Smooth muscle cell (in vitro differentiated cells): ENCODE results near the gene RAB10. TPM values are rescaled to one million over a fixed set of nuclear protein-coding genes. Genes with fewer than 3 reads are reported as not detected.

Experiments
- DNase-seq: peaks from one replicate; lab custom pipeline; 2025; ENCODE audit not compliant: unreplicated experiment; lab: John Stamatoyannopoulos, UW
- H2AFZ ChIP-seq: fragments of 200-600 bp; sonication (generic); 2 replicates; pipeline ENCODE4 v1.6.0; 2016; ENCODE audit warnings: antibody characterized with exemption, low read depth, mild to moderate bottlenecking
- H3F3A ChIP-seq: fragments of 200-600 bp; sonication (generic); 2 replicates; pipeline ENCODE4 v1.6.0; 2017; ENCODE audit warnings: antibody characterized with exemption, low read depth
- H3K27ac ChIP-seq: fragments of 200-600 bp; sonication (generic); 2 replicates; pipeline ENCODE4 v1.5.1; 2016; ENCODE audit warnings: low read depth, mild to moderate bottlenecking
- H3K27me3 ChIP-seq: fragments of 200-600 bp; sonication (generic); 2 replicates; pipeline ENCODE4 v1.6.1; 2016; ENCODE audit warnings: low read depth, mild to moderate bottlenecking
- H3K36me3 ChIP-seq: fragments of 200-600 bp; sonication (generic); 2 replicates; pipeline ENCODE4 v1.5.1; 2016; ENCODE audit warnings: low read depth
- H3K4me1 ChIP-seq: fragments of 200-600 bp; sonication (generic); 2 replicates; pipeline ENCODE4 v1.5.1; 2016; ENCODE audit warnings: low read depth
- H3K4me2 ChIP-seq: fragments of 200-600 bp; sonication (generic); 2 replicates; pipeline ENCODE4 v1.6.0; 2016; ENCODE audit warnings: mild to moderate bottlenecking
- H3K4me3 ChIP-seq: fragments of 200-600 bp; sonication (generic); 2 replicates; pipeline ENCODE4 v1.5.1; 2016; ENCODE audit warnings: mild to moderate bottlenecking
- H3K79me2 ChIP-seq: fragments of 200-600 bp; sonication (generic); 2 replicates; pipeline ENCODE4 v1.6.0; 2016; ENCODE audit warnings: low read depth, mild to moderate bottlenecking
- H3K9ac ChIP-seq: fragments of 200-600 bp; sonication (generic); 2 replicates; pipeline ENCODE4 v1.6.0; 2016; ENCODE audit warnings: low read depth
- H3K9me3 ChIP-seq: fragments of 200-600 bp; sonication (generic); replicated peaks from 2 replicates; pipeline ENCODE4 v1.5.1; 2016; ENCODE audit warnings: low read depth
- H4K20me1 ChIP-seq: fragments of 200-600 bp; sonication (generic); 2 replicates; pipeline ENCODE4 v1.6.0; 2016; ENCODE audit warnings: low read depth
- CTCF ChIP-seq: fragments of 200-600 bp; sonication (generic); IDR thresholded peaks from 2 replicates; pipeline ENCODE4 v1.5.1; 2017; ENCODE audit warnings: borderline replicate concordance, mild to moderate bottlenecking, antibody characterized with exemption; ENCODE audit not compliant: insufficient read depth, poor library complexity, severe bottlenecking
- WGBS: methylation state at CpG from one replicate; pipeline ENCODE4 v1.1.7; 2016; ENCODE audit warnings: low lambda C conversion rate; 5-methylcytosine and 5-hydroxymethylcytosine counted together
- polyA plus RNA-seq: library from polyadenylated mRNA; unstranded; fragments of >200 nt; fragmentation: Nextera tagmentation; extraction: Ambion mirVana; gene quantifications from 2 replicates; pipeline ENCODE4 v1.2.1, GENCODE V29; 2016
- total RNA-seq: library from RNA; depleted of rRNA; stranded (reverse); fragments of >200 nt; gene quantifications from 2 replicates; pipeline ENCODE4 v1.2.3, GENCODE V29; 2014

Gene RAB10
- total and polyA plus RNA-seq, 2 experiments from 2014 or later: 101 to 149 TPM

GRCh38 chr2:25991965-25992364 lies 41.9 kb upstream of the RAB10 start:
- no peak overlapping the region for H3K27ac ChIP-seq
- no peaks in the 10 kb centered on the region for H4K20me1 ChIP-seq
- H3K36me3 ChIP-seq: no peaks in the 10 kb centered on the region
- no peak for TF ChIP-seq CTCF
- no peaks in the 10 kb centered on the region for H3K79me2 ChIP-seq
- no peak overlapping the region for H3K9ac ChIP-seq
- no peak overlapping the region for H2AFZ ChIP-seq
- peak overlapping the region; percentile 3 for H3K4me2 ChIP-seq
- H3F3A ChIP-seq: no peaks in the 10 kb centered on the region
- no peaks in the 10 kb centered on the region for H3K4me1 ChIP-seq
- no peaks in the 10 kb centered on the region for H3K9me3 ChIP-seq
- H3K4me3 ChIP-seq: no peak overlapping the region
- H3K27me3 ChIP-seq: no peaks in the 10 kb centered on the region
- DNase-seq: no peak
- WGBS: 72% methylated on average over 3 of the region's 3 CpGs

DNA sequence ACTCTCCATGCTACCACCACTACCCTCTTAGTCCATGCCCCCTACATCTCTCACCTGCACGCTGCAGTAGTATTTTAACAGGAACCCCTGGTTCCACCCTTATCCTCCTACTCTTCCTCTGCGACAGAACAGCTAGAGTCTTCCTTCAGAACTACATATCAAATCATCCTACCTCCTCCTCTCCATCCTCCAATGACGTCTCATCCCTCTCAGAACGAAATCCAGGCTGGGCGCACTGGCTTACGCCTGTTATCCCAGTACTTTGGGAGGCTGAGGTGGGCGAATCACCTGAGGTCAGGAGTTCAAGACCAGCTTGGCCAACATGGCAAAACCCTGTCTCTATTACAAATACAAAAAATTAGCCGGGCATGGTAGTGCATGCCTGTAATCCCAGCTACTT lies 41.3 kb upstream of the RAB10 start:
- H4K20me1 ChIP-seq: no peaks in the 10 kb centered on the region
- H3K36me3 ChIP-seq: no peaks in the 10 kb centered on the region
- no peaks in the 10 kb centered on the region for H3F3A ChIP-seq
- no peak overlapping the region for H3K9ac ChIP-seq
- no peak for TF ChIP-seq CTCF
- H3K79me2 ChIP-seq: no peaks in the 10 kb centered on the region
- no peak for DNase-seq
- no peak overlapping the region for H2AFZ ChIP-seq
- H3K9me3 ChIP-seq: no peaks in the 10 kb centered on the region
- H3K4me3 ChIP-seq: no peak overlapping the region
- H3K27ac ChIP-seq: no peak overlapping the region
- H3K4me2 ChIP-seq: no peak overlapping the region
- 91% methylated on average over 8 of the region's 8 CpGs for WGBS
- no peaks in the 10 kb centered on the region for H3K4me1 ChIP-seq
- H3K27me3 ChIP-seq: no peaks in the 10 kb centered on the region

- no peak overlapping the region for H3K9ac ChIP-seq
- no peak overlapping the region for H3K27ac ChIP-seq
- 80% methylated on average over 5 of the region's 5 CpGs for WGBS
- no peaks in the 10 kb centered on the region for H4K20me1 ChIP-seq
- no peaks in the 10 kb centered on the region for H3K9me3 ChIP-seq
- H3K79me2 ChIP-seq: no peaks in the 10 kb centered on the region
- no peak overlapping the region for H3K4me3 ChIP-seq
- H3K27me3 ChIP-seq: no peaks in the 10 kb centered on the region
- H2AFZ ChIP-seq: no peak overlapping the region
- no peaks in the 10 kb centered on the region for H3K36me3 ChIP-seq
- H3F3A ChIP-seq: no peaks in the 10 kb centered on the region
- H3K4me2 ChIP-seq: no peak overlapping the region
- no peaks in the 10 kb centered on the region for H3K4me1 ChIP-seq
- no peak for TF ChIP-seq CTCF
- DNase-seq: no peak
These were observed 40.8 kb upstream of the RAB10 start for GRCh38 chr2:25993049-25993448.

DNA sequence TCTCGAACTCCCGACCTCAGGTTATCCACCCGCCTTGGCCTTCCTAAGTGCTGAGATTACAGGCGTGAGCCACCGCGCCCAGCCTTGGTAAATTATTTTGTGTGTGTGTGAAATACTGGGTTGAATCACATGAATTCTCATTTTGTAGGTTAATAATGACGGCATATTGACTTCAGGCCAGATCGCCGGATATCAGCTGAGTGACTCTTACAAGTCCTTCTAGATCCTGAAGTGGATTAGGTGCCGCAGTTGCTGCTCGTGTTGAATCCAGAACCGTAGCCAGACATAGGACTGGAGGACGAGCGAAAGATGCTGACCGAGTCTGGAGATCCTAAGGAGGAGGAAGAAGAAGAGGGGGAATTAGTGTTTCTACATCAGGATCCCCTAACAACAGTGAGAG lies 39.4 kb upstream of the RAB10 start:
- Histone ChIP-seq H3K27me3 (no peaks in the 10 kb centered on the region), H3K4me2 (no peak overlapping the region), H4K20me1 (no peaks in the 10 kb centered on the region), H3K27ac (no peak overlapping the region), H3F3A (no peaks in the 10 kb centered on the region), H3K36me3 (no peaks in the 10 kb centered on the region), H3K4me3 (no peak overlapping the region), H2AFZ (no peak overlapping the region), H3K9me3 (no peaks in the 10 kb centered on the region), H3K79me2 (no peaks in the 10 kb centered on the region), H3K9ac (no peak overlapping the region), H3K4me1 (no peaks in the 10 kb centered on the region)
- 96% methylated on average over 15 of the region's 15 CpGs for WGBS
- TF ChIP-seq CTCF: no peak
- DNase-seq: no peak
